Measurements from ENCODE around the gene NLGN1.

DNA sequence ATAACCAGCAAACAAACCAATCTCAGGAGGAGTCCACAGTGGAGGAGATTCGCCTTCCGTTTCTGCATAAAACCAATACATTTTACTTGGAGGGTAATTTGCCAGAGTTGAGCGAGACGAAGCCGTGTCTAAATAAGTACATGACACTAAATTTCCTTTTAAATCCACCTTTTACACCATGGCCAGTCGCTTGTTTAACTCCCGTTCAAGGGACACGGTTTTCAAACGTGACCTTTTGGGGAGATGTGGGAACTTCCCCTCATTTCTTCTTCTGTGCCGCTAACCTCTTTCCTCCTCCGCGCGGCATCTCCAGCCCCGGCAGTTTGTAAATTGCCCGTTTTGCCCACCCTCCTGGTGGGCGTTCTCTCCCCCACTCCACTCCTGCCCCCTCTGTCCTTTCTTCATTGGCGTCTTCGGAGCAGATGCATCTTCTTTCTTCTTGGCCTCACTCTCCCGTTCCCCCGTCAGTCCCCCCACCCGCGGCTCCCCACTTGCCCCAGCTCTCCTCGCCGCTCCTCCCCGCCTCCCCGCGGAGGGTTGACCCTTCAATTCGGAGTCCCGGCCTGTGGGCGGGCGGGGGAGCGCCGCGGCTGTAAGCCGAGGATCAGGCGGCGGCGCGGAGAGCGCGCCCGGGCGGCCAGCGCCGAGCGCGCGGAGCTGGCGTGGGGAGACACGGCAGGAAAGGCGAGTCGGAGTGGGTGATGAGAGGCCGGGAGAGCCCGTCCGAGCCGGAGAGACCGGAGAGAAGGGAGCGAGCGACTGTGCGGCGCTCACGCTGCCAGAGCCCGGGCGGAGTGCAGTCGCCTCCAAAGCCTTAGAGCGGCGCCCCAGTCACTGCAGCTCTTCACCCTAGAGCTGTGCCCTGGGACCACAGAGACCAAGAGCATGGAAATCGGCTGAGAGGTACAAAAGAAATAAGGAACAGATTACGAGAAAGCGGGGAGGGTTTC lies at the start of gene NLGN1:
- TF ChIP-seq, protein P1, sequence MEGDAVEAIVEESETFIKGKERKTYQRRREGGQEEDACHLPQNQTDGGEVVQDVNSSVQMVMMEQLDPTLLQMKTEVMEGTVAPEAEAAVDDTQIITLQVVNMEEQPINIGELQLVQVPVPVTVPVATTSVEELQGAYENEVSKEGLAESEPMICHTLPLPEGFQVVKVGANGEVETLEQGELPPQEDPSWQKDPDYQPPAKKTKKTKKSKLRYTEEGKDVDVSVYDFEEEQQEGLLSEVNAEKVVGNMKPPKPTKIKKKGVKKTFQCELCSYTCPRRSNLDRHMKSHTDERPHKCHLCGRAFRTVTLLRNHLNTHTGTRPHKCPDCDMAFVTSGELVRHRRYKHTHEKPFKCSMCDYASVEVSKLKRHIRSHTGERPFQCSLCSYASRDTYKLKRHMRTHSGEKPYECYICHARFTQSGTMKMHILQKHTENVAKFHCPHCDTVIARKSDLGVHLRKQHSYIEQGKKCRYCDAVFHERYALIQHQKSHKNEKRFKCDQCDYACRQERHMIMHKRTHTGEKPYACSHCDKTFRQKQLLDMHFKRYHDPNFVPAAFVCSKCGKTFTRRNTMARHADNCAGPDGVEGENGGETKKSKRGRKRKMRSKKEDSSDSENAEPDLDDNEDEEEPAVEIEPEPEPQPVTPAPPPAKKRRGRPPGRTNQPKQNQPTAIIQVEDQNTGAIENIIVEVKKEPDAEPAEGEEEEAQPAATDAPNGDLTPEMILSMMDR (IDR thresholded peaks at IDR 0.05) = peak; percentile 51
- no peak for TF ChIP-seq ZFX (IDR thresholded peaks at IDR 0.05; ENCODE audit: borderline replicate concordance)
